ENCODE results near the gene CDCA7L.

DNA sequence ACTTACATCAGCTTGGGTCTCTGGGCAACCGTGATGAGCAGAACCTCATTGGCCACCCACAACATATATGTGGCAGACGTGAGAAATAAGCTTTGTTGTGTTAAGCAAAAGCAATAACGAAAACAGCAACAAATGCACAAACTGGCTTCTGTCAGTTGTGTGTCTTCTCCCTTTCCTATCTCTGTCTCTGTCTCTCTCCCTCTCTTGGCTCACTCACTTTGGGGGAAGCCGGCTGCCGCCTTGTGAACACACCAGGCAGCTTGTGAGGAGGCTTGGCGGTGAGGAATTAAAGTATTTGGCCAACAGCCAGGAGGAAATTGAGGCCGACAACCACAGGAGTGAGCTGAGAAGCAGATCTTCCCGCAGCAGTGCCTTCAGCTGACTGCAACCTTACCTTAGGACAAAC lies 21.9 kb upstream of the CDCA7L start:
- TF ChIP-seq CTCF (IDR thresholded peaks at IDR 0.05) = no peak
- TF ChIP-seq POLR2A (IDR thresholded peaks at IDR 0.05) = no peak

Data from thyroid gland (tissue), 4 donors.